ENCODE measurements around the gene TLL1. TPM values are rescaled to one million over a fixed set of nuclear protein-coding genes. Genes with fewer than 3 reads are reported as not detected.
A peak's percentile ranks its signal among the peaks of the same experiment; 100 is the strongest.

Gene TLL1
- polyA plus RNA-seq, 1 of the 3 experiments (the other 2 are of a cell fraction): 0.07 TPM

DNA sequence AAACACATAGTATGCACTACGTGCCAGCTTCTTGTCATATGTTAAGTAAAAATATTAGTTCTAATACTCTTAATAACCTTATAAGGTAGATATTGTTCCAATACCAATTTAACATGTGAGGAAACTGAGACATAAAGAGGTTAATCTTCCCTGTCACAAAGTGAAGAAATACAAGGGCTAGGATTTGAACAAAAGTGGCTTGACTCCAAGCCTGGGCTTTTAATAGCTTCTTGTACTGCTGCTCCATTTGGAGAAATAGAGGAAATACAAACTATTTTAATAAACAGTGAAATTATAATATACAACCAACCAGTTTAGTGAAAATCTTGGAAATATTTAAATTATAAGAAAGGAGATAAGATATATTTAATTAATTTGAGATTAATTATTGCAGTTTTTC lies 33.2 kb downstream of the TLL1 start:
- Histone ChIP-seq H3K4me2 (no peak overlapping the region), H3K79me2 (ENCODE audit: insufficient read depth) (no peaks in the 10 kb centered on the region), H3K4me3 (ENCODE audit: low read depth in 2 of 2, low read length in 1 of 2) (no peak overlapping the region), H3F3A (replicated peaks; ENCODE audit: insufficient read depth) (no peaks in the 10 kb centered on the region), H3K9ac (no peak overlapping the region), H3K36me3 (replicated peaks in 1 of 2; ENCODE audit: control insufficient read depth in 1 of 2, insufficient read depth in 2 of 2, low read length in 1 of 2) (no peaks in the 10 kb centered on the region), H3K27me3 (ENCODE audit: insufficient read depth) (no peaks in the 10 kb centered on the region), H3K4me1 (ENCODE audit: control insufficient read depth in 1 of 2, insufficient read depth in 2 of 2, low read depth in 1 of 2, low read length in 1 of 2) (no peaks in the 10 kb centered on the region; a peak in 1 of 4 replicates), H3K9me2 (no peaks in the 10 kb centered on the region), H4K20me1 (ENCODE audit: insufficient read depth) (no peaks in the 10 kb centered on the region), H2AFZ (ENCODE audit: low read depth) (no peak overlapping the region), H3K27ac (ENCODE audit: low read depth in 2 of 2, low read length in 1 of 2) (peak overlapping the region in 1 of 2 experiments; percentile 55; a peak in 1 of 4 replicates), H3K9me3 (no peaks in the 10 kb centered on the region)
- no peak for DNase-seq
- CTCF ChIA-PET: interaction anchor here (0.7 kb wide), 1 partner anchor 941 kb away, joined by 3 read pairs; no protein-coding TSS in a partner anchor
- TF ChIP-seq TEAD4 (IDR thresholded peaks at IDR 0.05; ENCODE audit: borderline replicate concordance, insufficient read depth) (no peak), JUND (IDR thresholded peaks at IDR 0.05) (no peak), EP300 (IDR thresholded peaks at IDR 0.05; ENCODE audit: borderline replicate concordance in 1 of 2, low read depth in 1 of 2, low read length in 1 of 2) (no peak), MEF2A (IDR thresholded peaks at IDR 0.05; ENCODE audit: borderline replicate concordance, low read depth) (no peak), FOXM1 (IDR thresholded peaks at IDR 0.05; ENCODE audit: low read depth) (no peak), YY1 (IDR thresholded peaks at IDR 0.05; ENCODE audit: low read depth) (no peak), RFX5 (IDR thresholded peaks at IDR 0.05; ENCODE audit: low read length) (no peak), CHD2 (IDR thresholded peaks at IDR 0.05; ENCODE audit: low read length, partially characterized antibody) (no peak), GATA2 (CRISPR knock-in tag; IDR thresholded peaks at IDR 0.05) (no peak), FOXJ3 (CRISPR knock-in tag; IDR thresholded peaks at IDR 0.05) (no peak), EZH2phosphoT487 (IDR thresholded peaks at IDR 0.05; ENCODE audit: borderline replicate concordance, low read depth) (no peak)
- TF ChIP-seq, protein P1, sequence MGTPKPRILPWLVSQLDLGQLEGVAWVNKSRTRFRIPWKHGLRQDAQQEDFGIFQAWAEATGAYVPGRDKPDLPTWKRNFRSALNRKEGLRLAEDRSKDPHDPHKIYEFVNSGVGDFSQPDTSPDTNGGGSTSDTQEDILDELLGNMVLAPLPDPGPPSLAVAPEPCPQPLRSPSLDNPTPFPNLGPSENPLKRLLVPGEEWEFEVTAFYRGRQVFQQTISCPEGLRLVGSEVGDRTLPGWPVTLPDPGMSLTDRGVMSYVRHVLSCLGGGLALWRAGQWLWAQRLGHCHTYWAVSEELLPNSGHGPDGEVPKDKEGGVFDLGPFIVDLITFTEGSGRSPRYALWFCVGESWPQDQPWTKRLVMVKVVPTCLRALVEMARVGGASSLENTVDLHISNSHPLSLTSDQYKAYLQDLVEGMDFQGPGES (IDR thresholded peaks at IDR 0.05; ENCODE audit: low read depth, low read length): no peak
- TF ChIP-seq, protein P2, sequence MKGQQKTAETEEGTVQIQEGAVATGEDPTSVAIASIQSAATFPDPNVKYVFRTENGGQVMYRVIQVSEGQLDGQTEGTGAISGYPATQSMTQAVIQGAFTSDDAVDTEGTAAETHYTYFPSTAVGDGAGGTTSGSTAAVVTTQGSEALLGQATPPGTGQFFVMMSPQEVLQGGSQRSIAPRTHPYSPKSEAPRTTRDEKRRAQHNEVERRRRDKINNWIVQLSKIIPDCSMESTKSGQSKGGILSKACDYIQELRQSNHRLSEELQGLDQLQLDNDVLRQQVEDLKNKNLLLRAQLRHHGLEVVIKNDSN (IDR thresholded peaks at IDR 0.05; ENCODE audit: borderline replicate concordance, low read depth): no peak
- TF ChIP-seq, protein P3, sequence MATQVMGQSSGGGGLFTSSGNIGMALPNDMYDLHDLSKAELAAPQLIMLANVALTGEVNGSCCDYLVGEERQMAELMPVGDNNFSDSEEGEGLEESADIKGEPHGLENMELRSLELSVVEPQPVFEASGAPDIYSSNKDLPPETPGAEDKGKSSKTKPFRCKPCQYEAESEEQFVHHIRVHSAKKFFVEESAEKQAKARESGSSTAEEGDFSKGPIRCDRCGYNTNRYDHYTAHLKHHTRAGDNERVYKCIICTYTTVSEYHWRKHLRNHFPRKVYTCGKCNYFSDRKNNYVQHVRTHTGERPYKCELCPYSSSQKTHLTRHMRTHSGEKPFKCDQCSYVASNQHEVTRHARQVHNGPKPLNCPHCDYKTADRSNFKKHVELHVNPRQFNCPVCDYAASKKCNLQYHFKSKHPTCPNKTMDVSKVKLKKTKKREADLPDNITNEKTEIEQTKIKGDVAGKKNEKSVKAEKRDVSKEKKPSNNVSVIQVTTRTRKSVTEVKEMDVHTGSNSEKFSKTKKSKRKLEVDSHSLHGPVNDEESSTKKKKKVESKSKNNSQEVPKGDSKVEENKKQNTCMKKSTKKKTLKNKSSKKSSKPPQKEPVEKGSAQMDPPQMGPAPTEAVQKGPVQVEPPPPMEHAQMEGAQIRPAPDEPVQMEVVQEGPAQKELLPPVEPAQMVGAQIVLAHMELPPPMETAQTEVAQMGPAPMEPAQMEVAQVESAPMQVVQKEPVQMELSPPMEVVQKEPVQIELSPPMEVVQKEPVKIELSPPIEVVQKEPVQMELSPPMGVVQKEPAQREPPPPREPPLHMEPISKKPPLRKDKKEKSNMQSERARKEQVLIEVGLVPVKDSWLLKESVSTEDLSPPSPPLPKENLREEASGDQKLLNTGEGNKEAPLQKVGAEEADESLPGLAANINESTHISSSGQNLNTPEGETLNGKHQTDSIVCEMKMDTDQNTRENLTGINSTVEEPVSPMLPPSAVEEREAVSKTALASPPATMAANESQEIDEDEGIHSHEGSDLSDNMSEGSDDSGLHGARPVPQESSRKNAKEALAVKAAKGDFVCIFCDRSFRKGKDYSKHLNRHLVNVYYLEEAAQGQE (IDR thresholded peaks at IDR 0.05; ENCODE audit: low read depth, low read length): no peak
- TF ChIP-seq, protein P4, sequence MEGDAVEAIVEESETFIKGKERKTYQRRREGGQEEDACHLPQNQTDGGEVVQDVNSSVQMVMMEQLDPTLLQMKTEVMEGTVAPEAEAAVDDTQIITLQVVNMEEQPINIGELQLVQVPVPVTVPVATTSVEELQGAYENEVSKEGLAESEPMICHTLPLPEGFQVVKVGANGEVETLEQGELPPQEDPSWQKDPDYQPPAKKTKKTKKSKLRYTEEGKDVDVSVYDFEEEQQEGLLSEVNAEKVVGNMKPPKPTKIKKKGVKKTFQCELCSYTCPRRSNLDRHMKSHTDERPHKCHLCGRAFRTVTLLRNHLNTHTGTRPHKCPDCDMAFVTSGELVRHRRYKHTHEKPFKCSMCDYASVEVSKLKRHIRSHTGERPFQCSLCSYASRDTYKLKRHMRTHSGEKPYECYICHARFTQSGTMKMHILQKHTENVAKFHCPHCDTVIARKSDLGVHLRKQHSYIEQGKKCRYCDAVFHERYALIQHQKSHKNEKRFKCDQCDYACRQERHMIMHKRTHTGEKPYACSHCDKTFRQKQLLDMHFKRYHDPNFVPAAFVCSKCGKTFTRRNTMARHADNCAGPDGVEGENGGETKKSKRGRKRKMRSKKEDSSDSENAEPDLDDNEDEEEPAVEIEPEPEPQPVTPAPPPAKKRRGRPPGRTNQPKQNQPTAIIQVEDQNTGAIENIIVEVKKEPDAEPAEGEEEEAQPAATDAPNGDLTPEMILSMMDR (IDR thresholded peaks at IDR 0.05): no peak
- 5% methylated on average over 1 of the region's 1 CpG for WGBS (ENCODE audit: low lambda C conversion rate)
- POLR2A ChIA-PET: no interaction called here

All from SK-N-SH (cell line).